GM12878 (cell line): ENCODE measurements around the gene NXPH2.

Source experiments
- CTCF ChIP-seq, 3 experiments: IDR thresholded peaks in 2 of 3; conservative IDR thresholded peaks in 1 of 3; 2 replicates each; pipeline ENCODE4 v1.5.1; 2011; ENCODE audit warnings: low read depth in 3 of 3, low read length in 3 of 3, mild to moderate bottlenecking in 3 of 3, control low read depth in 2 of 3, moderate library complexity in 2 of 3, inconsistent platforms in 1 of 3, mixed read lengths in 1 of 3; ENCODE audit not compliant: control insufficient read depth in 2 of 3, insufficient read depth in 1 of 3; ENCODE audit errors: extremely low read depth in 1 of 3
- KLF5 ChIP-seq: fragments of 450-650 bp; IDR thresholded peaks from 2 replicates; pipeline ENCODE4 v1.6.1; 2014; ENCODE audit warnings: mild to moderate bottlenecking; ENCODE audit not compliant: partially characterized antibody
- NFIC ChIP-seq: IDR thresholded peaks from 2 replicates; pipeline ENCODE4 v1.6.1; 2012; ENCODE audit warnings: low read depth, mild to moderate bottlenecking, inconsistent platforms, low read length, moderate library complexity
- NR2C2 ChIP-seq: IDR thresholded peaks from 2 replicates; pipeline ENCODE4 v1.6.1; 2011; ENCODE audit warnings: borderline replicate concordance, low read depth; ENCODE audit not compliant: control insufficient read depth, insufficient read length
- RAD21 ChIP-seq: IDR thresholded peaks from 2 replicates; pipeline ENCODE4 v1.6.1; 2011; ENCODE audit warnings: mild to moderate bottlenecking, low read depth, low read length, moderate library complexity; ENCODE audit not compliant: insufficient read depth
- ZBTB40 ChIP-seq: fragments of 450-650 bp; IDR thresholded peaks from 2 replicates; pipeline ENCODE4 v1.6.1; 2016; ENCODE audit warnings: mild to moderate bottlenecking, moderate library complexity, borderline replicate concordance

GRCh38 chr2:138711812-138712211, 68.4 kb downstream of the NXPH2 start:
- TF ChIP-seq NR2C2: no peak
- TF ChIP-seq ZBTB40: no peak
- no peak for TF ChIP-seq KLF5
- TF ChIP-seq CTCF (IDR thresholded peaks at IDR 0.05 in 2 of 3, conservative IDR thresholded peaks at IDR 0.05 in 1 of 3; ENCODE audit: control insufficient read depth in 2 of 3, extremely low read depth in 1 of 3, insufficient read depth in 1 of 3, low read depth in 3 of 3, low read length in 3 of 3): no peak
- TF ChIP-seq RAD21: no peak
- TF ChIP-seq NFIC: no peak
